ENCODE measurements around the gene KLHL33.

DNA sequence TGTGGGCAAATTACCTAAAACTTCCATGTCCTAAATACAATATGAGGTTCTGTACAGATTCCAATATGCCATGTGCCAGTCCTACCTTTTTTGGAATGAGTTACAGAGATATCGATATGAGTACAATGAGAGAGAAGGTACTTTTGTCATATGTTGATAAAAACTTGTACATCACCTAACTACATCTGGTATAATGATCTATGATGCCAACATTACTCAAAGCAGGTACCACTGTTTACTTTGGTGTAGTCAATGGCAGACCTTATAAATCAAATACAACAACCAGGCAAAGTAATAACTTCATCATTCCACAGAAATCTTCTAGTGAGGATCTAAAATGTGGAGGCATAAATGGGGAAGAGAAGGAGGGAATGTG lies 35.4 kb downstream of the KLHL33 start:
- TF ChIP-seq YY1 (IDR thresholded peaks at IDR 0.05; ENCODE audit: insufficient read depth, insufficient read length), result no peak
- no peak for TF ChIP-seq ZNF274 (IDR thresholded peaks at IDR 0.05; ENCODE audit: low read depth, low read length)
